Stimulated activated CD8-positive, alpha-beta memory T cell treated with anti-CD3 and anti-CD28 coated beads, Interleukin-15, amount 100 ng/mL, for 48 hours (primary cell): ENCODE data around the gene F8A2.
"Not testable (repeated sequence)": the region's sequence is repeated elsewhere in the genome, so short reads cannot be mapped to it uniquely, and the experiment has no call there.

ENCODE experiments used
- DNase-seq, 2 donors: peaks; one replicate each; pipeline ENCODE4 v3.0.0-alpha.2; 2020; ENCODE audit warnings: low read depth in 2 of 2

The F8A2 gene

DNA sequence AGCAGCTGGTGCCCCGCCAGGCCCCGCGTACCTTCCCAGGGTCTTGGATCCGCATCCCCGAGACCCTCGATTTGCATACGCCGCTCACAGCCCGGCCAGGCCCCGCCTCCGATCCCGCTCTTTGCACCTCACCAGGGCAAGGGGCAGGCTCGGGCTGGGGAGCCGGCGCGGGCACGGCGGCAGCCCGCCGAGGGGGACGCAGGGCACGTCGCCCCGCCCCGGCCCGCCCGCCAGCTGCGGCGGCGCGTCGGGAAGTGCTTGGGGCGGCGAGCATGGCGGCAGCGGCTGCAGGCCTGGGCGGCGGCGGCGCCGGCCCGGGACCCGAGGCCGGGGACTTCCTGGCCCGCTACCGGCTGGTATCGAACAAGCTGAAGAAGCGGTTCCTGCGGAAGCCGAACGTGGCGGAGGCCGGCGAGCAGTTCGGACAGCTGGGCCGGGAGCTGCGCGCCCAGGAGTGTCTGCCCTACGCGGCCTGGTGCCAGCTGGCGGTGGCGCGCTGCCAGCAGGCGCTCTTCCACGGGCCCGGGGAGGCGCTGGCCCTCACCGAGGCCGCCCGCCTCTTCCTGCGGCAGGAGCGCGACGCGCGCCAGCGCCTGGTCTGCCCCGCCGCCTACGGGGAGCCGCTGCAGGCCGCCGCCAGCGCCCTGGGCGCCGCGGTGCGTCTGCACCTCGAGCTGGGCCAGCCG is at the start of gene F8A2:
Gene F8A2, plus strand, starts transcription at position 253 of the 686 bp plus-strand sequence. Its CDS starts 20 bp downstream, at position 273.
- not testable (repeated sequence) for DNase-seq

DNA sequence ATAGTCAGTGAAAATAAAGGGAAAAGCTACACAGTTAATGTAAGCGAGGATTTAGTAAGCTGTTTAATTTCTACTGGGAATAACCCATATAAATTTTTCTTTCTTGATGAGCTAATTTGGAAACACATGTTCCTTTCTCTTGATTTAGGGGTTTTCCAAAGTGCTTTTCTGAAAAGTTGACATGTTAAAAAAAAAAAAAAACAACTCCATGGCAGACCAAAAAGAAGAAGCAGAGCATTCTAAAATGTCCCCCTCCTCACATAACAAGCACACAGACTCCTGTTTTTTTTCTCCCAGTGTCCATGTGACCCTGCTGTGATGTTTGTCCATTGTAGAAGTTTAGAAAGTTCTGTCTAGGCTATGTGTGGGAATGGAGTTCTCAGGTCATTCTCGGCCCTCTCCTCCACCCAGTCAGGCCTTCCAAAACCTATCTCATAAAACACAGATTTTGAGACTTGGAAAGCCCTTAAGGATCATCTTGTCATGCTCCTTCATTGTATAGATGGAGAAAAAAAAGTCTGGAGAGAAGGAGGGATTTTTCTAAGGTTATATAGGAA is 48.3 kb upstream of the F8A2 start:
- no peak for DNase-seq

DNA sequence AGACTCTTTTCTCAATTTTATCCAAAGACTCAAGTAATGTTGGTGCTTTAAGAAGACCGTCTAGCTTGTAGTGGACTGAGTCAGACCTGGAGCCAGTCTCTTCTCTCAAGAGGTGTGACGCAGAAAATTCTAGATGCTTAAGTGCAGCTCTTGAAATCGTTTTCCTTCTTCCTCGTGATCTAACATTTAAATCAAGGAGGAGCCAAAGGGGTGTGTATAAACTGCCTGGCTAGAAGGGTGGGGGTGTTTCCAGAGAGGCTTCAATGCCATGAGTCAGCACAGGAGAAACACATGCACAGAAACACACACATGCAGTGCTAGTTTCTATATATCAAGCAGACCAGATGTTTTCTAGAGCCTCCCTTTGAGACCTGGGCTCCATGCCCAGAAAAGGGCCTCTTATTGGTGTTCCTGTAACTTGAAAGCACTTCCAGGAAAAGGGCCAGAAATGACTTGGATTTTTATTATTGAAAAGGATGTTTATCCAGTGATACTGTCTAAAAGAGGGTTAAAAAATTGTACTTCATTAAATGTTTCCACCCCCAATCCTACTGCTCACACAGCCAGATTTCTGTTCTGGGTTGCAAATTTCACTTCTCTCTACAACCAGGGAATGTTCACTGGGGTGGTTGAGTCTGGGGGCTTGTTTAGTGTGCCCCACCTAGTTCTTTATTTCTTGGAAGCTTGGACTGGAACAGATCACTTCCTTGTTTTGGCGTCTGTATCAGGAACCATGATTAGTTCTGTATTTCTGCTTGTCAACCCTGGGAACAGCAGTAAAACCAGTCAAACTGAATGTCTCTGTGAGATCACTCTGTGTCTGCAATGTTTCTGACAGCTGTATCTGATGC is 47.2 kb upstream of the F8A2 start, which contains the start of gene CLIC2:
Gene CLIC2, minus strand, starts transcription at position 129 of the 851 bp plus-strand sequence. CDS start 187 bp downstream, outside the sequence.
- DNase-seq, result no peak

DNA sequence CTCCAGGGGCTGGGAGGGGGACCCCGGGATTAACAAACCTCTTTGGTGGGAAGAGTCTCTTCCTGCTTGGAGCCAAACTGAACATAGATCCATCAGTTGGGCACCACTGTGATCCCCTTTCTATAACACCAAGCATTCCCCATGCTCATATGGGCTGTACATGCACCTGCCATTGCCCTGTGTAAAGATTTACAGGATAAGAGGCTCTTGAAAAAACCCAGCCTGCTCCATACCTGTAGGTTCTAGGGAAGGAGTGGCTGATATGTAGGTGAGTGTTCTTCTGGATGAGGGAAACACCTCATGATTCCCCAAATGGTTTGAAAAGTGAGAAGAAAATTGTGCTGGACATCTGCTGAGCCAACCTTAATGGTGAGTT is 46.6 kb upstream of the F8A2 start:
- not testable (repeated sequence) for DNase-seq

DNA sequence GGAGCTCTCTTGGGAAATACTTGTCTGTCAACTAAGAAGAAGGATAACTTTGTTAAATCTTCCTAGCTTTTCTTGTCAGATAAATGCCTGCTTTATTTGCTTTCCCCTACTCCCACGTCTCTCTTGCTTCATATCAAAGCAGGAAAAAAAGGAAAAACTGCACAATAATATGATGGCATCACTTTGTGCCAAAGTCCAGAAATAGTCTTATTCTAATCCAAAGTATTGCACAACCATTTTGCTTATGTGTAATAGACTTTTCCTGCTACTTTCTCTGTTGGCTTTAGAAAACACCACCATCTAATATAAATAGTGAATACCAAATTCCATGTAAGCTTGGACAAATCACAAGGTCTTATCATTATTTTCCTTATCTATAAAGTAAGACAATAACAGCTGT is 36.2 kb upstream of the F8A2 start:
- not testable (repeated sequence) for DNase-seq

DNA sequence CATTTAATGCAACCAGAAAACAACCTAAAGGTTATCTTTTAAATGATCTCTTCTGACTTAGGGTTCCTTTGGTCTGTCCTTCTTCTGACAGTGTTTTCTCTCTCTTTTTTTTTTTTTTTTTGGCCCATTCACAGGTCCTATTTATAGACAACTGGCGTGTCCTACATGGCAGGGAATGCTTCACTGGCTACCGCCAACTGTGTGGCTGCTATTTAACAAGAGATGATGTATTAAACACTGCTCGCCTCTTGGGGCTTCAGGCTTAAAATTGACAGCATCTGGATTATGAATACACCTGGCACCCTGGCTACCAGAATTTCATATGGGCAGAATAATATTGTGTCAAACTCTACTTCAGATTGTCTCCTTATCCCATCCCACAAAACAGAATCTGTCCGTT is 32.4 kb upstream of the F8A2 start:
- not testable (repeated sequence) for DNase-seq

DNA sequence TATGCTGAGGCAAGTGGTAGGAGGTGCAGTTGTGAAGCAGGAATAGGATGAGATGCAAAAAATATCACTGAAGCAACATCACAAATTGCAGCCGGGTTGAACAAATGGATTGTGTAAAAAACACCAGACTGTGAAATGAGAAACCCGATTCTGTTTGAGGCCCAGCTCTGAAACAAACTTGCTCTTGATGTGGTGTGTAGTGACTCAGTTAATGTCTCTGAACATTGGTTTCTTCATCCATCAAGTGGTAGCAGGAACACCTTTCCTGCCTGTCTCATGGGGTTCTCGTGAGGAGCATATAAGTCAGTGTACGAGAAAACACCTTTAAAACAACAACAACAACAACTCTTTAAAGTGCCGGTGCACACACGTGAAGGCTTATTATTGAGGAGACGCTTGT is 18.2 kb upstream of the F8A2 start:
- DNase-seq, result not testable (repeated sequence)

DNA sequence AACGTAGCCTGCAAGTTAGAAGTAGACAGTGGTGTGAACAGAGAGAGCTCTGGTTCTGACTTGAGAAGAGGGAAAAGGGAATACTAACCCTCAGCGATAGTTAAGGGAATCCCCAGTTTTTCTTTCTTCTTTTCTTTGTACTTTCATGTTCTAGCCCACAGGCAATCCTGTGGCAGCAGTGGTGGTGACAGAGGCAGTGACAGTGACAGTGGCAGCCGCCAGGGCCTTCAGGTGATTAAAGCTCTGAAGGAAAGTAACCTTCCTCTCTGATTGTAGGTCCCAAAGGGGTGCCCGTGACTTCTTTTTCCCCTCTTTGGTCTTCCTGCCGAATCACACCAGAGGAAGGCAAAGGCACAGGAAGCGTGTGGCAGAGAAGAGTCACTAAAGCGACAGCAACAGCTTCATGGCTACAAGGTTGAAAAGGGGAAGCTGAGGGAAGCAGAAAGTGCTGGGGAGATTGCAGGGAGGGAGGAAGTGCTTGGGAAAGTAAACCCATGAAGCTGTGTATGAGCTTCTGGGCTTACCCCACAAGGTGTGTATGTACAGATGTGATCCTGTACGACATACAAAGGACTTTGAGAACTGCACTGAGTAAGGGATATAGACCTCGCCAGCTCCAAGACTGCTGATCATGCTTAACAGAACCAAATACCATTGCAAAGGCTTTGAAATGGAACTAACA is 8.0 kb upstream of the F8A2 start:
- not testable (repeated sequence) for DNase-seq

DNA sequence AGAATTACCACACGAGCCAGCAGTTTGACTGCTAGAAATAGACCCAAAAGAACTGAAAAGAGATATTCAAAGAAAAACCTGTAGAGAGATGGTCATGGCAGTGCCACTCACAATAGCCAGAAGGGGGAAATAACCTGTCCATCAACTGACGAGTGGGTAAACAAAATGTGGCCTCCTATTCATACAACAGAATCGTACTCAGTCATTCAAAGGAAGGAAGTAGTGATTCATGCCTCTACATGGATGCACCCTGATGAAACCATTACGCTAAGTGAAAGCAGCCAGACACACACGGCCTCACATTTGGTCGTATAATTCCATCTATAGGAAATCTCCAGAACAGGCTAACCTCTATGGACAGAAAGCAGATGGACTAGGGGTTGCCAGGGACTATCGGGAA is 2.1 kb upstream of the F8A2 start:
- not testable (repeated sequence) for DNase-seq

DNA sequence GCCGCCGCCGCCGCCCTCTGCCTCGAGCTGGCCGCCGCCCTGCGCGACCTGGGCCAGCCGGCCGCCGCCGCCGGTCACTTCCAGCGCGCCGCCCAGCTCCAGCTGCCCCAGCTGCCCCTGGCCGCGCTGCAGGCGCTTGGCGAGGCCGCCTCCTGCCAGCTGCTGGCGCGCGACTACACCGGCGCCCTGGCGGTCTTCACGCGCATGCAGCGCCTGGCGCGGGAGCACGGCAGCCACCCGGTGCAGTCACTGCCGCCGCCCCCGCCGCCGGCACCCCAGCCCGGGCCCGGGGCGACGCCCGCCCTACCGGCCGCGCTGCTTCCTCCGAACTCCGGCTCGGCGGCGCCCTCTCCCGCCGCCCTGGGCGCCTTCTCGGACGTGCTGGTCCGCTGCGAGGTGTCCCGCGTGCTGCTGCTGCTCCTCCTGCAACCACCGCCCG is 653 bp downstream of the F8A2 start:
- DNase-seq, result not testable (repeated sequence)

DNA sequence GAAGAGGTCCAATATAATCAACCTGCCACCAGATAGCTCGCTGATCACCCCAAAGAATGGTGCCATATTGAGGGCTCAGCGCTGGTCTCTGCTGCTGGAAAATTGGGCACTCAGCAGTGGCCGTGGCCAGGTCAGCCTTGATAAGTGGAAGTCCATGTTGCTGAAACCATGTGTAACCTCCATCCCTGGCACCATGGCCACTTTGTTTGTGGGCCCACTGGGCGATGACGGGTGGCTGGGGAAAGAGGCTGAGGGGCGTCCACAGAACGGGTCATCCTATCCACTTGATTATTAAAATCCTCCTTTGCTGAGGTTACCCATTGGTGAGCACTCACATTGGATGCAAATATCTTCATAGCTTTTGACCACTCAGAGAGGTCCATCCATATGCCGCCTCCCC is 7.7 kb downstream of the F8A2 start:
- DNase-seq, result no peak

DNA sequence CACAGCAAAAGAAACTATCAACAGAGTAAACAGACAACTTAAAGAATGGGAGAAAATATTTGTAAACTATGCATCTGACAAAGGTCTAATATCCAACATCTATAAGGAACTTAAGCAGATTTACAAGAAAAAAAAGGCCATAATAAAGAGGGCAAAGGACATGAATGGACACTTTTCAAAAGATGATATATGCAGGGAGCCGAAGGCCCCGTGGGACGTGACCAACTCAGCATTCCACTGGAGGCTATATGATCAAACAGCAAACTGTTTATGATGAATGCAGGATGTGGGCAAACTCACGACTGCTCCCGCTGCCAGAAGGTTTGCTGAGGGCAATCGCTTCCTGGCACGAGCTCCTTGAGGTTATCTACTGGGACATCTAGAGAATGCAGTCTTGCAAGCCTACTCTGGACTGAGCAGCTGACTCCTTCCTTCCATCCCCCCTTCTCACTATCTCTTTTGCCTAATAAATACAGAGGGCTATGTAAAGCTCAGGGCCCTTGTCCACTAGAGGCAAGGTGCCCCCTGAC is 12.9 kb downstream of the F8A2 start:
- not testable (repeated sequence) for DNase-seq

DNA sequence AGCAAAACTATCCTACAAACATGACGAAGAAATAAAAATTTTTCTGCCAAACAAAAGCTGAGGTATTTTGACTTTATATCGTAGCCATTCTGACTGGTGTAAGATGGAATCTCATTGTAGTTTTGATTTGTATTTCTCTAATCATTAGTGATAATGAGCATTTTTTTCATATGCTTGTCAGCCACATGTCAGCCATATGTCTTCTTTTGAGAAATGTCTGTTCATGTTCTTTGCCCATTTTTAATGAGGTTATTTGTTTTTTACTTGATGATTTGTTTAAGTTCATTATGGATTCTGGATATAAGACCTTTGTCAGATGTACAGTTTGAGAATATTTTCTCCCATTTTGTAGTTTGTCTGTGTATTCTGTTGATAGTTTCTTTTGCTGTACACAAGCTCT is 24.5 kb downstream of the F8A2 start:
- no peak for DNase-seq

DNA sequence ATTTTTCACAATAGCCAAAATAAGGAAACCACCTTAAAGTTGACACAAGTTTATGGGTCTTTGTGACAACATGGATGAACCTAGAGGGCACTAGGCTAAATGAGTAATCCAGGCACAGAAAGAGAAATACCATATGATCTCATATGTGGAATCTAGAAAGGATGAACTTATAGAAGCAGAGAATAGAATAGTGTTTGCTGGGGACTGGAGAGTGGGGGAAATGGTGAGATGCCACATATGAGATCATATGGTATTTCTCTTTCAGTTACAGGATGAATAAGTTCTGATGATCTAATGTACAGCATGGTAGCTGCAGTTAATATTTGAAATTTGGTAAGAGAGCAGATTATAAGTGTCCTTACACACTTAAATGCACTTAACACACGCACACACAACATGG is 35.9 kb downstream of the F8A2 start:
- DNase-seq, result no peak
